Measurements from ENCODE around the gene ANXA5.

The ANXA5 gene

GRCh38 chr4:121688261-121688660, 8.5 kb downstream of the ANXA5 start:
- no peak overlapping the region for H3K27ac ChIP-seq (replicated peaks)
- H3K27me3 ChIP-seq (ENCODE audit: insufficient read depth, poor library complexity, severe bottlenecking), result no peaks in the 10 kb centered on the region
- no peak overlapping the region for H3K4me3 ChIP-seq (replicated peaks; ENCODE audit: insufficient read depth, low read length)
- TF ChIP-seq, protein P1, sequence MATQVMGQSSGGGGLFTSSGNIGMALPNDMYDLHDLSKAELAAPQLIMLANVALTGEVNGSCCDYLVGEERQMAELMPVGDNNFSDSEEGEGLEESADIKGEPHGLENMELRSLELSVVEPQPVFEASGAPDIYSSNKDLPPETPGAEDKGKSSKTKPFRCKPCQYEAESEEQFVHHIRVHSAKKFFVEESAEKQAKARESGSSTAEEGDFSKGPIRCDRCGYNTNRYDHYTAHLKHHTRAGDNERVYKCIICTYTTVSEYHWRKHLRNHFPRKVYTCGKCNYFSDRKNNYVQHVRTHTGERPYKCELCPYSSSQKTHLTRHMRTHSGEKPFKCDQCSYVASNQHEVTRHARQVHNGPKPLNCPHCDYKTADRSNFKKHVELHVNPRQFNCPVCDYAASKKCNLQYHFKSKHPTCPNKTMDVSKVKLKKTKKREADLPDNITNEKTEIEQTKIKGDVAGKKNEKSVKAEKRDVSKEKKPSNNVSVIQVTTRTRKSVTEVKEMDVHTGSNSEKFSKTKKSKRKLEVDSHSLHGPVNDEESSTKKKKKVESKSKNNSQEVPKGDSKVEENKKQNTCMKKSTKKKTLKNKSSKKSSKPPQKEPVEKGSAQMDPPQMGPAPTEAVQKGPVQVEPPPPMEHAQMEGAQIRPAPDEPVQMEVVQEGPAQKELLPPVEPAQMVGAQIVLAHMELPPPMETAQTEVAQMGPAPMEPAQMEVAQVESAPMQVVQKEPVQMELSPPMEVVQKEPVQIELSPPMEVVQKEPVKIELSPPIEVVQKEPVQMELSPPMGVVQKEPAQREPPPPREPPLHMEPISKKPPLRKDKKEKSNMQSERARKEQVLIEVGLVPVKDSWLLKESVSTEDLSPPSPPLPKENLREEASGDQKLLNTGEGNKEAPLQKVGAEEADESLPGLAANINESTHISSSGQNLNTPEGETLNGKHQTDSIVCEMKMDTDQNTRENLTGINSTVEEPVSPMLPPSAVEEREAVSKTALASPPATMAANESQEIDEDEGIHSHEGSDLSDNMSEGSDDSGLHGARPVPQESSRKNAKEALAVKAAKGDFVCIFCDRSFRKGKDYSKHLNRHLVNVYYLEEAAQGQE (IDR thresholded peaks at IDR 0.05; ENCODE audit: insufficient replicate concordance, low read depth), result no peak
- no peak for TF ChIP-seq SPI1 (IDR thresholded peaks at IDR 0.05; ENCODE audit: borderline replicate concordance, low read depth)
- no peak for DNase-seq (ENCODE audit: low read depth in 1 of 2, low spot score in 1 of 2)

- TF ChIP-seq SPI1 (IDR thresholded peaks at IDR 0.05; ENCODE audit: borderline replicate concordance, low read depth), result no peak
- no peak for TF ChIP-seq POLR2AphosphoS5 (IDR thresholded peaks at IDR 0.05; ENCODE audit: low read depth)
- TF ChIP-seq GABPA (IDR thresholded peaks at IDR 0.05; ENCODE audit: low read depth), result no peak
- TF ChIP-seq, protein P2, sequence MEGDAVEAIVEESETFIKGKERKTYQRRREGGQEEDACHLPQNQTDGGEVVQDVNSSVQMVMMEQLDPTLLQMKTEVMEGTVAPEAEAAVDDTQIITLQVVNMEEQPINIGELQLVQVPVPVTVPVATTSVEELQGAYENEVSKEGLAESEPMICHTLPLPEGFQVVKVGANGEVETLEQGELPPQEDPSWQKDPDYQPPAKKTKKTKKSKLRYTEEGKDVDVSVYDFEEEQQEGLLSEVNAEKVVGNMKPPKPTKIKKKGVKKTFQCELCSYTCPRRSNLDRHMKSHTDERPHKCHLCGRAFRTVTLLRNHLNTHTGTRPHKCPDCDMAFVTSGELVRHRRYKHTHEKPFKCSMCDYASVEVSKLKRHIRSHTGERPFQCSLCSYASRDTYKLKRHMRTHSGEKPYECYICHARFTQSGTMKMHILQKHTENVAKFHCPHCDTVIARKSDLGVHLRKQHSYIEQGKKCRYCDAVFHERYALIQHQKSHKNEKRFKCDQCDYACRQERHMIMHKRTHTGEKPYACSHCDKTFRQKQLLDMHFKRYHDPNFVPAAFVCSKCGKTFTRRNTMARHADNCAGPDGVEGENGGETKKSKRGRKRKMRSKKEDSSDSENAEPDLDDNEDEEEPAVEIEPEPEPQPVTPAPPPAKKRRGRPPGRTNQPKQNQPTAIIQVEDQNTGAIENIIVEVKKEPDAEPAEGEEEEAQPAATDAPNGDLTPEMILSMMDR (IDR thresholded peaks at IDR 0.05; ENCODE audit: insufficient read depth, low read length), result no peak
- TF ChIP-seq, protein P1 (IDR thresholded peaks at IDR 0.05; ENCODE audit: insufficient replicate concordance, low read depth), result no peak
- no peak overlapping the region for H3K4me3 ChIP-seq (replicated peaks; ENCODE audit: insufficient read depth, low read length)
- no peak for DNase-seq (ENCODE audit: low read depth in 1 of 2, low spot score in 1 of 2)
- no peak overlapping the region for H3K27ac ChIP-seq (replicated peaks)
- H3K27me3 ChIP-seq (ENCODE audit: insufficient read depth, poor library complexity, severe bottlenecking), result no peaks in the 10 kb centered on the region
These were observed 10.5 kb downstream of the ANXA5 start for GRCh38 chr4:121686255-121686654.

- Histone ChIP-seq H3K4me3 (replicated peaks; ENCODE audit: insufficient read depth, low read length) (no peak overlapping the region), H3K27ac (replicated peaks) (no peak overlapping the region), H3K27me3 (ENCODE audit: insufficient read depth, poor library complexity, severe bottlenecking) (no peaks in the 10 kb centered on the region)
- no peak for DNase-seq (ENCODE audit: low read depth in 1 of 2, low spot score in 1 of 2)
- TF ChIP-seq POLR2AphosphoS5 (IDR thresholded peaks at IDR 0.05; ENCODE audit: low read depth) (no peak), SPI1 (IDR thresholded peaks at IDR 0.05; ENCODE audit: borderline replicate concordance, low read depth) (no peak), GABPA (IDR thresholded peaks at IDR 0.05; ENCODE audit: low read depth) (no peak)
- TF ChIP-seq, protein P1 (IDR thresholded peaks at IDR 0.05; ENCODE audit: insufficient replicate concordance, low read depth), result no peak
- TF ChIP-seq, protein P2 (IDR thresholded peaks at IDR 0.05; ENCODE audit: insufficient read depth, low read length), result no peak
These were observed 11.5 kb downstream of the ANXA5 start for GRCh38 chr4:121685257-121685656.

- H3K4me3 ChIP-seq (replicated peaks; ENCODE audit: insufficient read depth, low read length), result no peak overlapping the region
These were observed 12.2 kb downstream of the ANXA5 start for GRCh38 chr4:121684561-121684960.

More at GRCh38 chr4:121684561-121684960, 12.2 kb downstream of the ANXA5 start:
- no peak for DNase-seq (ENCODE audit: low read depth in 1 of 2, low spot score in 1 of 2)
- TF ChIP-seq, protein P2 (IDR thresholded peaks at IDR 0.05; ENCODE audit: insufficient read depth, low read length), result no peak
- H3K27me3 ChIP-seq (ENCODE audit: insufficient read depth, poor library complexity, severe bottlenecking), result no peaks in the 10 kb centered on the region
- no peak overlapping the region for H3K27ac ChIP-seq (replicated peaks)
